GM12891 (cell line): Measurements from ENCODE around the gene SELENOS.

Source experiments
- PAX5 ChIP-seq: IDR thresholded peaks from 2 replicates; pipeline ENCODE4 v1.6.1; 2011; ENCODE audit warnings: low read length, moderate library complexity, mild to moderate bottlenecking; ENCODE audit not compliant: insufficient read depth, severe bottlenecking
- POLR2A ChIP-seq: IDR thresholded peaks from 2 replicates; pipeline ENCODE4 v1.6.1; 2011; ENCODE audit warnings: low read depth, low read length, control low read depth

GRCh38 chr15:101254157-101255050 lies 22.9 kb downstream of the SELENOS start:
- TF ChIP-seq POLR2A (no peak), PAX5 (no peak)
